Mesenchymal stem cell (in vitro differentiated cells and primary cell): ENCODE results near the gene NRTN. TPM values are rescaled to one million over a fixed set of nuclear protein-coding genes. Genes with fewer than 3 reads are reported as not detected.

Experiments used
- DNase-seq: peaks from one replicate; pipeline ENCODE4 v3.0.0-alpha.2; 2013
- H2AFZ ChIP-seq: one replicate; pipeline ENCODE4 v1.6.1; 2013; ENCODE audit warnings: low read depth, mild to moderate bottlenecking, control low read depth, inconsistent platforms, low read length, moderate library complexity
- H2AK5ac ChIP-seq: 2 replicates; pipeline ENCODE4 v1.6.1; 2013; ENCODE audit warnings: low read length, moderate library complexity, mild to moderate bottlenecking, inconsistent platforms; ENCODE audit not compliant: severe bottlenecking
- H2BK120ac ChIP-seq: one replicate; pipeline ENCODE4 v1.6.1; 2013; ENCODE audit warnings: low read depth, mild to moderate bottlenecking, inconsistent platforms, low read length, moderate library complexity
- H2BK12ac ChIP-seq, 2 experiments: one replicate each; pipeline ENCODE4 v1.6.1; 2013; ENCODE audit warnings: inconsistent platforms in 2 of 2, low read length in 2 of 2, mild to moderate bottlenecking in 2 of 2, moderate library complexity in 2 of 2, control low read depth in 1 of 2
- H2BK15ac ChIP-seq: one replicate; pipeline ENCODE4 v1.6.1; 2013; ENCODE audit warnings: mild to moderate bottlenecking, low read depth, inconsistent platforms; ENCODE audit not compliant: poor library complexity, severe bottlenecking
- H2BK5ac ChIP-seq: 2 replicates; pipeline ENCODE4 v1.6.1; 2013; ENCODE audit warnings: low read depth, mild to moderate bottlenecking, low read length, control low read depth, inconsistent platforms; ENCODE audit not compliant: poor library complexity, severe bottlenecking
- H3K14ac ChIP-seq, 2 experiments: one replicate each; pipeline ENCODE4 v1.6.1; 2013; ENCODE audit warnings: inconsistent platforms in 2 of 2, low read length in 2 of 2, control low read depth in 1 of 2, mild to moderate bottlenecking in 1 of 2, moderate library complexity in 1 of 2
- H3K18ac ChIP-seq, 2 experiments: one replicate each; pipeline ENCODE4 v1.6.1; 2013; ENCODE audit warnings: inconsistent platforms in 2 of 2, low read length in 2 of 2, control low read depth in 1 of 2, low read depth in 1 of 2, mild to moderate bottlenecking in 1 of 2
- H3K23ac ChIP-seq, 2 experiments: one replicate each; pipeline ENCODE4 v1.6.1; 2013; ENCODE audit warnings: inconsistent platforms in 2 of 2, low read length in 2 of 2, mild to moderate bottlenecking in 2 of 2, moderate library complexity in 2 of 2, control low read depth in 1 of 2
- H3K27ac ChIP-seq: 2 replicates; pipeline ENCODE4 v1.5.1; 2013; ENCODE audit warnings: mild to moderate bottlenecking, moderate library complexity, low read length, control low read depth, inconsistent platforms; ENCODE audit not compliant: poor library complexity, severe bottlenecking
- H3K27me3 ChIP-seq, 2 experiments: 2 replicates each; pipeline versions ENCODE4 v1.6.1 to v1.7.0; 2013; ENCODE audit warnings: low read length in 2 of 2, mild to moderate bottlenecking in 2 of 2, moderate library complexity in 2 of 2, control low read depth in 1 of 2, inconsistent platforms in 1 of 2; ENCODE audit not compliant: control insufficient read depth in 1 of 2, insufficient read depth in 1 of 2
- H3K36me3 ChIP-seq, 2 experiments: 2 replicates each; pipeline versions ENCODE4 v1.6.1 to v1.7.0; 2013; ENCODE audit warnings: low read length in 2 of 2, control low read depth in 1 of 2, inconsistent platforms in 1 of 2, low read depth in 1 of 2, mild to moderate bottlenecking in 1 of 2; ENCODE audit not compliant: insufficient read depth in 2 of 2, control insufficient read depth in 1 of 2
- H3K4ac ChIP-seq, 2 experiments: one replicate each; pipeline ENCODE4 v1.6.1; 2013; ENCODE audit warnings: inconsistent platforms in 2 of 2, low read length in 2 of 2, mild to moderate bottlenecking in 2 of 2, moderate library complexity in 2 of 2, control low read depth in 1 of 2, low read depth in 1 of 2
- H3K4me1 ChIP-seq: 2 replicates; pipeline ENCODE4 v1.6.1; 2013; ENCODE audit warnings: low read depth, low read length, control low read depth; ENCODE audit not compliant: control insufficient read depth, insufficient read depth
- H3K4me2 ChIP-seq: 2 replicates; pipeline ENCODE4 v1.6.1; 2013; ENCODE audit warnings: low read length, mild to moderate bottlenecking, inconsistent platforms; ENCODE audit not compliant: poor library complexity, severe bottlenecking
- H3K4me3 ChIP-seq, 2 experiments: 2 replicates each; pipeline versions ENCODE4 v1.5.1 to v1.7.0; 2013; ENCODE audit warnings: low read length in 2 of 2, mild to moderate bottlenecking in 2 of 2, control low read depth in 1 of 2, low read depth in 1 of 2; ENCODE audit not compliant: insufficient read depth in 1 of 2
- H3K79me1 ChIP-seq: replicated peaks from 2 replicates; pipeline ENCODE4 v1.6.1; 2013; ENCODE audit warnings: mild to moderate bottlenecking, control low read depth, low read length, inconsistent platforms; ENCODE audit not compliant: poor library complexity, severe bottlenecking
- H3K9ac ChIP-seq: 2 replicates; pipeline ENCODE4 v1.7.0; 2013; ENCODE audit warnings: mild to moderate bottlenecking, low read length, moderate library complexity
- H3K9me3 ChIP-seq: 2 replicates; pipeline ENCODE4 v1.7.0; 2013; ENCODE audit warnings: mild to moderate bottlenecking, low read length; ENCODE audit not compliant: control insufficient read depth
- H4K8ac ChIP-seq: one replicate; pipeline ENCODE4 v1.6.1; 2013; ENCODE audit warnings: inconsistent platforms, mild to moderate bottlenecking, low read length, moderate library complexity
- H4K91ac ChIP-seq: one replicate; pipeline ENCODE4 v1.6.1; 2013; ENCODE audit warnings: mild to moderate bottlenecking, low read length, inconsistent platforms
- WGBS: methylation state at CpG from one replicate; pipeline ENCODE4 v1.1.7; 2013; ENCODE audit warnings: mixed read lengths; 5-methylcytosine and 5-hydroxymethylcytosine counted together
- polyA plus RNA-seq, 2 experiments: library from polyadenylated mRNA; stranded (reverse); fragments of 200-250 nt; gene quantifications; one replicate each; pipeline ENCODE4 v1.2.3, GENCODE V29; 2013

NRTN gene, protein sequence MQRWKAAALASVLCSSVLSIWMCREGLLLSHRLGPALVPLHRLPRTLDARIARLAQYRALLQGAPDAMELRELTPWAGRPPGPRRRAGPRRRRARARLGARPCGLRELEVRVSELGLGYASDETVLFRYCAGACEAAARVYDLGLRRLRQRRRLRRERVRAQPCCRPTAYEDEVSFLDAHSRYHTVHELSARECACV
- 2.1 TPM for polyA plus RNA-seq (2013, experiment 1 of 2)
- polyA plus RNA-seq (2013, experiment 2 of 2): 2.2 TPM

DNA sequence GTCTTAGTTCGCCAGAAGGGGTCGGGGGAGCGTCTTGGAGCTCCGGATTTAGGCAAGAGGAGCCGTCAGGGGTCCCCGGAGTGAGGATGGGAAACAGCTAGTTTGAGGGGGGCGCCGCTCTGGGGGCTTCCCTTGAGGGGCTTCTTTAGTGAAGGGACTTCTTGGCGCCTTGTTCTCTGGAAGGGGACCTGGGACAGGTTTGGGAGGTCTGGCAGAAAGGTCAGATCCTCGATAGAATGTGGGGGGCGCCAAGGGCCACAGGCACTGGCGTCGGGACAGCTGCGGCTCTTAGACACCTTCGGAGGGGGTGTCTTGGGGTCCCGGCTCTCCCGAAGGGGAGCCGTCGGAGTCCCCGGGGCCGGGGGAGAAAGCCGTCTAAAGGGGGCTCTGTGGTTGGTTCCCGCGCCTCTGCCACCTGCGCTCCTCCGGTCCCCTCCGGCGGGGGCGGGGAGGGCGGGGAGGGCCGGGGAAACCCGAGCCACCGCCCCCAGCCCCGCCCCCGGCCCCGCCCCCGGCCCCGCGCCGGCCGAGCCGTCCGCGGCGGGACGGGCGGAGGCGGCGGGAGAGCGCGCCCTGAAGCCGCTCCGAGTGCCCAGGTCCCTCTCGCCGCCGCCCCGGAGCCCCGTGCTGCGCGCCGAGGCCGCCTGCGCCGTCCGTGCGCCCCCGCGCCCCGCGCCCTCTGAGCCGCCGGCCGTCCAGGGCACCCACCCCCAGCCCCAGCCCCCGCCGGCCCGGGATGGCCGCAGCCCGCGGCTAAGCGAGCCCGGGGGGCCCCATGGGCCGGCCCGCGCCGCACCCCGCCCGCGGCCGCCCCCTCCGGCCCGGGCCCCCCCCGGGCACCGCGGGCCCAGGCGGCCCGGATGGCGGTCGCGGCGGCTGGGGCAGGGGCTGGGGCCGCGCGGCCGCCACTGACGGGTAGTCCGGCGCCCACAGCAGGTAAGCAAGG is at the start of gene NRTN:
NRTN (plus strand) TSS at position 552 of the 946 bp plus-strand sequence. CDS start 19,099 bp downstream, outside the sequence.
- peak within 1 kb of the TSS; percentile 39 to 76 for H3K4me3 ChIP-seq
- no peak within 1 kb of the TSS for H2AK5ac ChIP-seq
- 9% methylated on average over 32 of the region's 107 CpGs for WGBS
- H3K27ac ChIP-seq: no peak within 1 kb of the TSS
- no peak within 1 kb of the TSS for H2BK12ac ChIP-seq
- H3K23ac ChIP-seq: no peak within 1 kb of the TSS
- no peak within 1 kb of the TSS for H2AFZ ChIP-seq
- H2BK120ac ChIP-seq: no peak within 1 kb of the TSS
- peak within 1 kb of the TSS; percentile 19 to 28 for H3K18ac ChIP-seq
- H3K79me1 ChIP-seq: no peaks in the 10 kb centered on the region
- peaks cover 33 to 48% of the 10 kb centered on the region in 2 experiments for H3K27me3 ChIP-seq
- H3K9ac ChIP-seq: peak within 1 kb of the TSS; percentile 69
- H2BK5ac ChIP-seq: no peak within 1 kb of the TSS
- H3K36me3 ChIP-seq: no peaks in the 10 kb centered on the region
- H3K4me2 ChIP-seq: peak within 1 kb of the TSS; percentile 76
- H3K4ac ChIP-seq: no peak within 1 kb of the TSS
- no peak for DNase-seq
- no peak within 1 kb of the TSS for H4K91ac ChIP-seq
- peaks cover 17% of the 10 kb centered on the region for H3K4me1 ChIP-seq
- peak within 1 kb of the TSS; percentile 65 for H2BK15ac ChIP-seq
- no peak within 1 kb of the TSS for H3K14ac ChIP-seq
- no peaks in the 10 kb centered on the region for H3K9me3 ChIP-seq
- H4K8ac ChIP-seq: peak within 1 kb of the TSS; percentile 75

DNA sequence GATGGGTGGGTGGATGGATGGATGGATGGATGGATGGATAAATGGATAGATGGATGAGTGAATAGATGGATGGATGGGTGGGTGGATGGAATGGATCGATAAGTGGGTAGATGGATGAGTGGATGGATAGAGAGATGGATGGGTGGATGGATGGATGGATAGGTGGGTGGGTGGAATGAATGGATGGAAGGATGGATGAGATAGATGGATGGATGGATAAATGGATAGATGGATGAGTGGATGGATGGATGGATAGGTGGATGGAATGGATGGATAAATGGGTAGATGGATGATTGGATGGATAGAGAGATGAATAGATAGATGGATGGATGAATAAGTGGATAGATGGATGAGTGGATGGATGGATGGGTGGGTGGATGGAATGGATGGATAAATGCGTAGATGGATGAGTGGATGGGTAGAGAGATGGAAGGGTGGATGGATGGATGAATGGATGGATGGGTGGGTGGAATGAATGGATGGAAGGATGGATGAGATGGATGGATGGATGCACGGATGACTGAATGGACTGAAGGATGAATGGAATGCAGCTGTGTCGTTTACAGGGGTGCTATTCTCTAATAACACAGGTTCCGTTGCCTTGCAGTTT is 42.2 kb upstream of the NRTN start:
- Histone ChIP-seq H2BK5ac (no peak overlapping the region), H3K4me1 (no peaks in the 10 kb centered on the region), H3K4me3 (no peak overlapping the region), H3K79me1 (no peaks in the 10 kb centered on the region), H3K27ac (no peak overlapping the region), H3K36me3 (no peaks in the 10 kb centered on the region), H3K4ac (no peak overlapping the region), H2BK15ac (no peak overlapping the region), H2BK12ac (no peak overlapping the region), H3K14ac (no peak overlapping the region), H2AFZ (no peak overlapping the region), H2AK5ac (no peak overlapping the region), H3K9ac (no peak overlapping the region), H3K4me2 (no peak overlapping the region), H4K91ac (no peak overlapping the region), H3K23ac (no peak overlapping the region), H2BK120ac (no peak overlapping the region), H4K8ac (no peak overlapping the region), H3K27me3 (peaks cover 0 to 4% of the 10 kb centered on the region in 2 experiments), H3K18ac (no peak overlapping the region), H3K9me3 (peaks cover 3% of the 10 kb centered on the region)
- no peak for DNase-seq
- WGBS: 84% methylated on average over 5 of the region's 5 CpGs

DNA sequence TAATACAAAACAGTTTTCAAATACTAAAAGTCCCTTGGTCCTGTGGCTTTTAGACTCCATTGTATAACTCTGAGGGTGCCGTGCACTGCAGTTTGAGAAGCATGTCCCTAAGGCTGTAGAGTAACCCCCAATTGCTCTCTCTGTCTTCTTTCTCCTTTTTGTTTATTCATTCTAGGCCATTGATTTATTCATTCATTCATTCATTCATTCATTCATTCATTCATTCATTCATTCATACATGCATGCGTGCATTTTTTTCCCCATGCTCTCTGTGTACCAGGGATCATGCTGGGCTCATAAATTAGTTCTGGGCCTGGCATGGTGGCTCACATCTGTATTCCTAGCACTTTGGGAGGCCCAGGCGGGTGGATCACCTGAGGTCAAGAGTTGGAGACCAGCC is 39.6 kb upstream of the NRTN start:
- H4K8ac ChIP-seq: no peak overlapping the region
- no peak overlapping the region for H2BK120ac ChIP-seq
- H2BK5ac ChIP-seq: no peak overlapping the region
- H3K27ac ChIP-seq: no peak overlapping the region
- H3K79me1 ChIP-seq: no peaks in the 10 kb centered on the region
- H3K36me3 ChIP-seq: no peaks in the 10 kb centered on the region
- no peak overlapping the region for H2AFZ ChIP-seq
- peaks cover 3% of the 10 kb centered on the region for H3K9me3 ChIP-seq
- no peak for DNase-seq
- 93% methylated on average over 3 of the region's 3 CpGs for WGBS
- no peak overlapping the region for H3K23ac ChIP-seq
- H2BK12ac ChIP-seq: no peak overlapping the region
- no peak overlapping the region for H3K9ac ChIP-seq
- H3K4ac ChIP-seq: no peak overlapping the region
- H3K14ac ChIP-seq: no peak overlapping the region
- H3K18ac ChIP-seq: no peak overlapping the region
- no peak overlapping the region for H2BK15ac ChIP-seq
- no peak overlapping the region for H4K91ac ChIP-seq
- no peak overlapping the region for H3K4me2 ChIP-seq
- H3K4me3 ChIP-seq: no peak overlapping the region
- H2AK5ac ChIP-seq: no peak overlapping the region
- no peaks in the 10 kb centered on the region for H3K27me3 ChIP-seq
- no peaks in the 10 kb centered on the region for H3K4me1 ChIP-seq

DNA sequence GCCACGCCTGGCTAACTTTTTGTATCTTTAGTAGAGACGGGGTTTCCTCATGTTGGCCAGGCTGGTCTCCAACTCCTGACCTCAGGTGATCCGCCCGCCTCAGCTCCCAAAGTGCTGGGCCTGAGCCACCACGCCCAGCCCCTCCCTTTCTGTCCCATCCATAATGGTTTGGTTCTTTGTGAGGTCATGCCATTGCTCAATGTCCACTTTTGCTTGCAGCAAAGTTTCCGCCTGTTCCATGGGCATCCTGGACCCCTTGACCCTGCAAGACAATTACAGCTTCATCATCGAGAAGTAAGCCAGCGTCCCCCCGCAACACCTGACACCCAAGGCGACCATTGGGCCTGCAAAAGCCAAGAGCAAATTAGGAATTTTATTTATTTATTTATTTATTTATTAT is 36.9 kb upstream of the NRTN start:
- no peak overlapping the region for H3K9ac ChIP-seq
- H3K79me1 ChIP-seq: no peaks in the 10 kb centered on the region
- H3K4me3 ChIP-seq: no peak overlapping the region
- peaks cover 2% of the 10 kb centered on the region for H3K4me1 ChIP-seq
- H3K4me2 ChIP-seq: no peak overlapping the region
- no peak overlapping the region for H3K27ac ChIP-seq
- no peak for DNase-seq
- no peak overlapping the region for H2AFZ ChIP-seq
- peaks cover 2% of the 10 kb centered on the region for H3K9me3 ChIP-seq
- no peak overlapping the region for H2AK5ac ChIP-seq
- no peak overlapping the region for H3K23ac ChIP-seq
- H3K4ac ChIP-seq: no peak overlapping the region
- 90% methylated on average over 6 of the region's 10 CpGs for WGBS
- no peak overlapping the region for H2BK15ac ChIP-seq
- no peak overlapping the region for H3K14ac ChIP-seq
- no peaks in the 10 kb centered on the region for H3K27me3 ChIP-seq
- no peak overlapping the region for H4K8ac ChIP-seq
- no peak overlapping the region for H2BK5ac ChIP-seq
- H4K91ac ChIP-seq: no peak overlapping the region
- no peak overlapping the region for H3K18ac ChIP-seq
- H2BK12ac ChIP-seq: no peak overlapping the region
- H2BK120ac ChIP-seq: no peak overlapping the region
- H3K36me3 ChIP-seq: no peaks in the 10 kb centered on the region
